Spleen (tissue), 11 donors: Measurements from ENCODE around the gene SEPTIN5. TPM values are rescaled to one million over a fixed set of nuclear protein-coding genes. Genes with fewer than 3 reads are reported as not detected.
A peak's percentile ranks its signal among the peaks of the same experiment; 100 is the strongest.

Experiments used
- DNase-seq: peaks from one replicate; pipeline ENCODE4 v3.0.0-alpha.2; 2020
- H3K27ac ChIP-seq, 8 donors: fragments of 200-600 bp; sonication (generic) in 7 of 8; 1 replicate in 4 of 8; 2 replicates in 4 of 8; pipeline versions ENCODE4 v1.5.0 to v1.8.0; 2016 to 2021; ENCODE audit warnings: inconsistent platforms in 4 of 8, mild to moderate bottlenecking in 4 of 8, moderate library complexity in 1 of 8
- H3K27me3 ChIP-seq, 7 donors: fragments of 200-600 bp; sonication (generic) in 6 of 7; replicated peaks in 1 of 7; 1 replicate in 4 of 7; 2 replicates in 3 of 7; pipeline versions ENCODE4 v1.5.0 to v1.8.0; 2016 to 2021; ENCODE audit warnings: inconsistent platforms in 3 of 7, mild to moderate bottlenecking in 1 of 7
- H3K36me3 ChIP-seq, 6 donors: fragments of 200-600 bp; sonication (generic) in 5 of 6; 1 replicate in 4 of 6; 2 replicates in 2 of 6; pipeline versions ENCODE4 v1.5.0 to v1.8.0; 2016 to 2021; ENCODE audit warnings: inconsistent platforms in 2 of 6
- H3K4me1 ChIP-seq, 6 donors: fragments of 200-600 bp; sonication (generic) in 5 of 6; 1 replicate in 3 of 6; 2 replicates in 3 of 6; pipeline versions ENCODE4 v1.5.0 to v1.8.0; 2016 to 2021; ENCODE audit warnings: inconsistent platforms in 3 of 6
- H3K4me3 ChIP-seq, 8 donors: fragments of 200-600 bp; sonication (generic) in 7 of 8; 1 replicate in 4 of 8; 2 replicates in 4 of 8; pipeline versions ENCODE4 v1.5.0 to v1.8.0; 2016 to 2021; ENCODE audit warnings: inconsistent platforms in 4 of 8, mild to moderate bottlenecking in 4 of 8, moderate library complexity in 2 of 8
- H3K9me3 ChIP-seq, 8 donors: fragments of 200-600 bp; sonication (generic) in 7 of 8; 1 replicate in 4 of 8; 2 replicates in 4 of 8; pipeline versions ENCODE4 v1.5.0 to v1.8.0; 2016 to 2021; ENCODE audit warnings: inconsistent platforms in 4 of 8
- CTCF ChIP-seq, 11 experiments: fragments of 200-600 bp in 7 of 11; fragments of 450-650 bp in 4 of 11; sonication (generic) in 4 of 11; IDR thresholded peaks in 8 of 11; conservative IDR thresholded peaks in 3 of 11; 1 replicate in 7 of 11; 2 replicates in 4 of 11; pipeline versions ENCODE4 v1.4.0 to v1.8.0; 2016 to 2021; ENCODE audit warnings: antibody characterized with exemption in 11 of 11, inconsistent platforms in 4 of 11, mild to moderate bottlenecking in 1 of 11
- POLR2A ChIP-seq, 3 donors: fragments of 450-650 bp; IDR thresholded peaks; one replicate each; pipeline ENCODE4 v1.5.1; 2017; ENCODE audit warnings: antibody characterized with exemption in 3 of 3, mild to moderate bottlenecking in 1 of 3
- POLR2AphosphoS5 ChIP-seq, 3 donors: sonication (generic); formaldehyde crosslinking; IDR thresholded peaks; one replicate each; pipeline ENCODE4 v1.5.1; 2017; ENCODE audit warnings: antibody characterized with exemption in 3 of 3
- WGBS, 5 donors: extraction: QIAGEN DNeasy Blood & Tissue Kit in 3 of 5; methylation state at CpG; one replicate each; pipeline versions ENCODE4 v1.1.5 to v1.1.7; 2013 to 2018; 5-methylcytosine and 5-hydroxymethylcytosine counted together
- intact Hi-C: fragments of 100-400 bp; cut with DNase I; formaldehyde crosslinking; loops from one replicate; pipeline ENCODE4 v1.15.0; 2023; ENCODE audit warnings: low total_unique reads
- polyA plus RNA-seq, 3 donors: library from polyadenylated mRNA; stranded (reverse); fragments of 200-250 nt; gene quantifications; one replicate each; pipeline ENCODE4 v1.2.1, GENCODE V29; 2013
- total RNA-seq, 7 donors: library from RNA; depleted of rRNA in 3 of 7; stranded (reverse); fragments of >200 nt in 3 of 7; fragmentation: NEBNext Ultra II Directional in 4 of 7; extraction: Animal tissue kit (Norgen Biotek cat#: 25700) in 4 of 7; gene quantifications; one replicate each; pipeline versions ENCODE4 v1.1.0 to v1.2.1, GENCODE V29; 2016 to 2021
- donor health status: healthy with polysubstance abuse.
- donor health status: DM: no; HTN: no; CAD: no; lungs with moderate emphysema.
- donor health status: DM: no; HTN: no; CAD: no.
- donor health status: Bipolar disorder and iron deficiency.
- donor health status: healthy.
- donor health status: DM: no; HTN: no; CAD: no.
- donor health status: DM: yes; HTN: yes; CAD: no.

SEPTIN5 gene
- total and polyA plus RNA-seq, 10 donors = 4.0 to 19.2 (median 11.8) TPM

DNA sequence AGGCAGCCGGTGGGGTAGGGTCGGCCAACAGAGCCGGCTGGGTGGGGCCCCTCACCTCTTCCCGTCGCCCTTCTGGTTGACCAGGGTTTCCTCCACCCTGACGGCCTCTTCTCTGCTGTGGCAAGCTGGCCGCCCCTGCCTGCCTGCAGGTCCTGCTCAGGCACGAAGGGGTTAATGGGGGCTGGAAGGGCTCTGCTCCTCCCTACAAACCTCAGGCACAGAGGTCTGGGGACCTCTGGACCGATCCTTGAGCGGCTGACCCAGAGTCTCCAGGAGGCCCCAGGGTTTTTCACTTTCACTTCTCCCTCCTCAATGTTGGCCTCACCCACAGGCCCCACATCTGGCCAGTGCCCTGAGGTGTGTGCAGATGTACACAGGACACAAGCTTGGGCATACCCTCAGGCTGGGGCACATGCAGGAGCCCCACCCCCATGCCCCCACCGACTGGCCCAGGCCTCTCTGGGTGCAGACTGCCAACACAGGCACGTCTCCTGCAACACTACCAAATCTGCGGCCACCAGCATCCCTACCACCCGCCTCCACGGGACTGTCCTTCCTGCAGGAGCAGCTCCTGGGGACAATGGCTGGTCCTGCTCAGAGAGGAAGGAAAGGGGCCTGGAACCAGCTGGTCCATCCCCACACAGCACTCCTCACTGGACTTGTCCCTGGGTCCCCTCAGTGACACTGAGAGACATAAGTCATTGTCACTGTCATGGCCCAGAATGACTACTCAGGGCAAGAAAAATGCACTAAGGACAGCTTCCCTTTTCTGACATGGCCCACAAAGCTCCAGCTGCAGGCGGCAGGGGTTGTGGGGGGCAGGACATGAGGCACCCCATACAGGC, 43.1 kb downstream of the SEPTIN5 start:
- Histone ChIP-seq H3K27me3 (peaks cover 19 to 98% (median 86%) of the 10 kb centered on the region in 7 donors), H3K4me1 (peaks cover 21 to 67% (median 55%) of the 10 kb centered on the region in 6 donors), H3K36me3 (no peaks in the 10 kb centered on the region), H3K27ac (no peak overlapping the region), H3K4me3 (peak overlapping the region in 7 of 8 donors; percentile 13 to 66 (median 33)), H3K9me3 (no peaks in the 10 kb centered on the region)
- intact Hi-C loops = no loop called here
- TF ChIP-seq POLR2AphosphoS5 (IDR thresholded peaks at IDR 0.05) = no peak
- 20 to 32% (median 26%) methylated on average over 12 to 16 of the region's 16 CpGs for WGBS, 5 donors
- DNase-seq = no peak

GRCh38 chr22:19757985-19758895, 43.9 kb downstream of the SEPTIN5 start:
- H3K4me1 ChIP-seq = peaks cover 21 to 67% (median 55%) of the 10 kb centered on the region in 6 donors
- no peak overlapping the region for H3K27ac ChIP-seq
- intact Hi-C loops = no loop called here
- peaks cover 19 to 98% (median 90%) of the 10 kb centered on the region in 7 donors for H3K27me3 ChIP-seq
- DNase-seq = no peak
- TF ChIP-seq POLR2AphosphoS5 (IDR thresholded peaks at IDR 0.05) (no peak), POLR2A (IDR thresholded peaks at IDR 0.05) (no peak), CTCF (IDR thresholded peaks at IDR 0.05 in 8 of 11, conservative IDR thresholded peaks at IDR 0.05 in 3 of 11) (no peak)
- H3K9me3 ChIP-seq = no peaks in the 10 kb centered on the region
- H3K4me3 ChIP-seq = peak overlapping the region in 1 of 8 donors; percentile 28
- H3K36me3 ChIP-seq = no peaks in the 10 kb centered on the region
- 40 to 47% (median 41%) methylated on average over 22 to 43 of the region's 43 CpGs for WGBS, 5 donors

GRCh38 chr22:19758896-19759426, 44.7 kb downstream of the SEPTIN5 start:
- Histone ChIP-seq H3K27ac (no peak overlapping the region), H3K27me3 (peaks cover 19 to 98% (median 90%) of the 10 kb centered on the region in 7 donors), H3K4me3 (peak overlapping the region in 1 of 8 donors; percentile 28), H3K4me1 (peaks cover 21 to 67% (median 55%) of the 10 kb centered on the region in 6 donors), H3K36me3 (no peaks in the 10 kb centered on the region), H3K9me3 (no peaks in the 10 kb centered on the region)
- intact Hi-C loops = no loop called here
- TF ChIP-seq POLR2AphosphoS5 (IDR thresholded peaks at IDR 0.05) (no peak), CTCF (IDR thresholded peaks at IDR 0.05 in 8 of 11, conservative IDR thresholded peaks at IDR 0.05 in 3 of 11) (no peak), POLR2A (IDR thresholded peaks at IDR 0.05) (no peak)
- 0 to 13% (median 11%) methylated on average over 2 to 21 of the region's 21 CpGs for WGBS, 5 donors
- no peak for DNase-seq

DNA sequence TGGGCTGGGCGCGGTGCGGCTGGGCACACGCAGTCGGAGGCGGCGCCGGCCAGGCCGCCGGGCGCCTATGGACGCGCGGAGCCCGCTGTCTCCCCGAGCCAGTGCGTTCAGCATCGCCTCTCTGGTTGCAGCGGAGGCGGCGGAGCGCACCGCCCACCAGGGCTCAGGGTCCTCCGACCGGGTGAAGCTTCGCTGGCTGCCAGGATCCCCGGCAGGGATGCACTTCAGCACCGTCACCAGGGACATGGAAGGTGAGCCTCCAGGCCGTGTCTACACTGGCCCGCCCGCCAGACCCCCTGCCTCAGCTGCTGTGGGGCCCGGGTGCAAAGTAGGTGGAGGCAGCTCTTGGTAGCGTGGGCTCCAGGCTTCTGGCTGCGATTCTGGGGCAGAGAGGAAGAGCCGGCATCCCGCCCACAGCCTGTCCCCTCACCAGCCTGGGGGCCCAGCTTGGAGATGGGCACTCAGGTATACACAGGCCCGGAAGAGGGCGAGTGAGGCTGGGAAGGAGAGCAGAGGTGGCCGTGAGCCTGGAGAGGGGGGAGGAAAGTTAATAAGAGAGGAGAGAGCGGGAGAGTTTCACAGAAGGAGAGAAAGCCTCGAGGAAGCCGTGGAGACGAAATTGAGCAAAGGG, 45.2 kb downstream of the SEPTIN5 start:
- TF ChIP-seq POLR2A (IDR thresholded peaks at IDR 0.05) (no peak), POLR2AphosphoS5 (IDR thresholded peaks at IDR 0.05) (no peak), CTCF (IDR thresholded peaks at IDR 0.05 in 8 of 11, conservative IDR thresholded peaks at IDR 0.05 in 3 of 11) (no peak)
- Histone ChIP-seq H3K9me3 (no peaks in the 10 kb centered on the region), H3K4me3 (peak overlapping the region in 1 of 8 donors; percentile 28), H3K27me3 (peaks cover 19 to 98% (median 90%) of the 10 kb centered on the region in 7 donors), H3K4me1 (peaks cover 21 to 67% (median 55%) of the 10 kb centered on the region in 6 donors), H3K27ac (no peak overlapping the region), H3K36me3 (no peaks in the 10 kb centered on the region)
- intact Hi-C loops = no loop called here
- 5 to 11% (median 6%) methylated on average over 17 to 43 of the region's 43 CpGs for WGBS, 5 donors
- DNase-seq = no peak
